A673 (cell line): Measurements from ENCODE around the gene SRSF2. TPM values are rescaled to one million over a fixed set of nuclear protein-coding genes. Genes with fewer than 3 reads are reported as not detected.

Source experiments
- BruUV-seq: library from RNA; stranded (reverse); fragments of 400-500 nt; replicated peaks from 2 replicates; lab custom pipeline; 2021; lab: Mats Ljungman, UMichigan
- CTCF ChIA-PET: fragments of 300-600 bp; sonication (Branson Sonifier 250); formaldehyde crosslinking; loops from one replicate; lab custom pipeline; 2022; ENCODE audit warnings: antibody characterized with exemption; lab: Charles Lee
- POLR2A ChIA-PET: fragments of 300-600 bp; sonication (Branson Sonifier 250); formaldehyde crosslinking; loops from one replicate; lab custom pipeline; 2022; ENCODE audit warnings: antibody characterized with exemption; ENCODE audit not compliant: low non-redundant PET; lab: Charles Lee
- DNase-seq: peaks from one replicate; pipeline ENCODE4 v3.0.0-alpha.2; 2015; ENCODE audit warnings: low spot score
- H3K27ac ChIP-seq: fragments of 200-600 bp; sonication (generic); 2 replicates; pipeline ENCODE4 v1.5.1; 2016; ENCODE audit warnings: mixed run types, low read depth, mild to moderate bottlenecking, mixed read lengths, antibody characterized with exemption, low read length; ENCODE audit not compliant: poor library complexity, severe bottlenecking
- H3K27me3 ChIP-seq: fragments of 200-600 bp; sonication (generic); replicated peaks from 2 replicates; pipeline ENCODE4 v1.6.1; 2017; ENCODE audit warnings: mixed run types, low read depth, mild to moderate bottlenecking, mixed read lengths, antibody characterized with exemption, low read length; ENCODE audit not compliant: insufficient read depth, poor library complexity
- H3K36me3 ChIP-seq: fragments of 200-600 bp; sonication (generic); 2 replicates; pipeline ENCODE4 v1.6.1; 2016; ENCODE audit warnings: mixed run types, mild to moderate bottlenecking, mixed read lengths, antibody characterized with exemption, low read length; ENCODE audit not compliant: insufficient read depth, poor library complexity, severe bottlenecking
- H3K4me1 ChIP-seq: fragments of 200-600 bp; sonication (generic); 2 replicates; pipeline ENCODE4 v1.6.1; 2017; ENCODE audit warnings: mixed run types, mild to moderate bottlenecking, mixed read lengths, antibody characterized with exemption, low read length; ENCODE audit not compliant: insufficient read depth, poor library complexity, severe bottlenecking
- H3K4me3 ChIP-seq: fragments of 200-600 bp; sonication (generic); 2 replicates; pipeline ENCODE4 v1.5.1; 2016; ENCODE audit warnings: low read depth, mixed run types, mild to moderate bottlenecking, mixed read lengths, low read length; ENCODE audit not compliant: poor library complexity, severe bottlenecking
- H3K9me3 ChIP-seq: fragments of 200-600 bp; sonication (generic); 2 replicates; pipeline ENCODE4 v1.6.1; 2016; ENCODE audit warnings: mixed run types, low read depth, mild to moderate bottlenecking, mixed read lengths, antibody characterized with exemption, low read length; ENCODE audit not compliant: poor library complexity, severe bottlenecking
- EZH2 ChIP-seq: fragments of 200-600 bp; sonication (generic); IDR thresholded peaks from 2 replicates; pipeline ENCODE4 v1.6.1; 2017; ENCODE audit warnings: borderline replicate concordance, low read depth, mild to moderate bottlenecking, mixed read lengths, antibody characterized with exemption, low read length; ENCODE audit not compliant: poor library complexity, severe bottlenecking
- intact Hi-C: fragments of 100-400 bp; cut with micrococcal nuclease; formaldehyde crosslinking; loops from one replicate; pipeline ENCODE4 v1.10.0; 2022; ENCODE audit not compliant: unreplicated experiment
- total RNA-seq: library from RNA; stranded (reverse); gene quantifications from 2 replicates; pipeline ENCODE4 v1.2.3, GENCODE V29; 2021
- TF ChIP-seq, protein P1 (sequence below): fragments of 300-800, 200-600 bp; sonication (generic); conservative IDR thresholded peaks from 2 replicates; pipeline ENCODE4 v1.5.1; 2017; ENCODE audit warnings: low read depth, mild to moderate bottlenecking, antibody characterized with exemption, low read length, moderate library complexity, mixed read lengths

The SRSF2 gene
- total RNA-seq, 1 experiment from 2014 or later = 406 TPM

GRCh38 chr17:76738468-76738850 is 1.3 kb upstream of the SRSF2 start:
- H3K4me3 ChIP-seq = peak overlapping the region; percentile 77
- no peaks in the 10 kb centered on the region for H3K9me3 ChIP-seq
- H3K27ac ChIP-seq = peak overlapping the region; percentile 100
- H3K4me1 ChIP-seq = peaks cover 15% of the 10 kb centered on the region
- no peaks in the 10 kb centered on the region for H3K27me3 ChIP-seq
- ChIA-PET POLR2A (no interaction called here), CTCF (no interaction called here)
- peaks cover 29% of the 10 kb centered on the region for H3K36me3 ChIP-seq
- intact Hi-C loops = loop anchor here (2.0 kb wide), 1 partner anchor 52 kb away; no protein-coding TSS in a partner anchor
- BruUV-seq = TSS peak; percentile 59
- no peak for TF ChIP-seq EZH2
- TF ChIP-seq, protein P1, sequence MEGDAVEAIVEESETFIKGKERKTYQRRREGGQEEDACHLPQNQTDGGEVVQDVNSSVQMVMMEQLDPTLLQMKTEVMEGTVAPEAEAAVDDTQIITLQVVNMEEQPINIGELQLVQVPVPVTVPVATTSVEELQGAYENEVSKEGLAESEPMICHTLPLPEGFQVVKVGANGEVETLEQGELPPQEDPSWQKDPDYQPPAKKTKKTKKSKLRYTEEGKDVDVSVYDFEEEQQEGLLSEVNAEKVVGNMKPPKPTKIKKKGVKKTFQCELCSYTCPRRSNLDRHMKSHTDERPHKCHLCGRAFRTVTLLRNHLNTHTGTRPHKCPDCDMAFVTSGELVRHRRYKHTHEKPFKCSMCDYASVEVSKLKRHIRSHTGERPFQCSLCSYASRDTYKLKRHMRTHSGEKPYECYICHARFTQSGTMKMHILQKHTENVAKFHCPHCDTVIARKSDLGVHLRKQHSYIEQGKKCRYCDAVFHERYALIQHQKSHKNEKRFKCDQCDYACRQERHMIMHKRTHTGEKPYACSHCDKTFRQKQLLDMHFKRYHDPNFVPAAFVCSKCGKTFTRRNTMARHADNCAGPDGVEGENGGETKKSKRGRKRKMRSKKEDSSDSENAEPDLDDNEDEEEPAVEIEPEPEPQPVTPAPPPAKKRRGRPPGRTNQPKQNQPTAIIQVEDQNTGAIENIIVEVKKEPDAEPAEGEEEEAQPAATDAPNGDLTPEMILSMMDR = no peak
- no peak for DNase-seq

- peaks cover 20% of the 10 kb centered on the region for H3K4me1 ChIP-seq
- H3K27ac ChIP-seq = peak within 1 kb of the TSS; percentile 100
- ChIA-PET POLR2A (interaction anchor here (0.7 kb wide), 1 partner anchor 1379 kb away, joined by 3 read pairs; no protein-coding TSS in a partner anchor), CTCF (no interaction called here)
- peak; percentile 94 for DNase-seq
- no peaks in the 10 kb centered on the region for H3K27me3 ChIP-seq
- H3K9me3 ChIP-seq = no peaks in the 10 kb centered on the region
- H3K4me3 ChIP-seq = peak within 1 kb of the TSS; percentile 77
- H3K36me3 ChIP-seq = peaks cover 35% of the 10 kb centered on the region
- TF ChIP-seq, protein P1 = no peak
- TF ChIP-seq EZH2 = no peak
- BruUV-seq = no TSS peak
- intact Hi-C loops = loop anchor here (2.0 kb wide), 1 partner anchor 53 kb away; no protein-coding TSS in a partner anchor
Observed at GRCh38 chr17:76737676-76738467, 741 bp upstream of the SRSF2 start, which contains the start of gene MFSD11. Gene MFSD11 (plus strand): TSS chr17:76738119. CDS start chr17:76738353, 234 bp downstream.

DNA sequence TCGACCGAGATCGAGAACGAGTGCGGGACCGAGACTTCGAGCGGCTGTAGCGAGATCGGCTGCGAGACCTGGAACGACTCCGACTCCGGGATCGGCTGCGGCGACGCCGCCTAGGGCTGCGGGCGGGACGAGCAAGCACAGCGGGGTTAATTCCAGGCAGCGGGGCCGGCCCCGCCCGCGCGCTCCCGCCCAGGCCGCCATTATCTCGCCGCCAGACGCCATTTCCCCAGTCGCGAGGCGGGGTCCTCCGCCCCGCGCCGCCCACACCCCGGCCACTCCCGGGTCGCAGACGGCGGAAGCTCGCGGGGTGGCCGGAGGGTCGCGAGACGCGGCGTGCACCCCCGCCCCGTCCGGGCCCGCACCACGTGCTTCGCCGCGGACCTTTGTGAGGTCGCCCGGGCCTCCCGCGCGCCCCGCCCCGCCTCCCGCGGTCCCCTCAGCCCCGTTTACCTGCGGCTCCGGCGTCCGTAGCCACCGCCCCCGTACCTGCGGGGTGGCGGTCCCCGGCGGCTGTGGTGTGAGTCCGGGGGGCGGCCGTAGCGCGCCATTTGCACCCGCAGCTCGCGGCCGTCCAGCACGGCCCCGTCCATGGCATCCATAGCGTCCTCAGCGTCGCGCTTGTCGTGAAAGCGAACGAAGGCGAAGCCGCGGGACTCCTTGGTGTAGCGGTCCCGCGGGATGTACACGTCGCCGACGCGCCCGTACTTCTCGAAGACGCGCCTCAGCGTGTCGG is 616 bp downstream of the SRSF2 start:
- ChIA-PET POLR2A (interaction anchor here (0.6 to 0.7 kb wide), 2 partner anchors 9 to 12 kb away, joined by 3 to 4 read pairs; no protein-coding TSS in a partner anchor), CTCF (no interaction called here)
- Histone ChIP-seq H3K36me3 (peaks cover 48% of the 10 kb centered on the region), H3K27ac (peak overlapping the region; percentile 98), H3K9me3 (no peaks in the 10 kb centered on the region), H3K27me3 (no peaks in the 10 kb centered on the region), H3K4me3 (peak overlapping the region; percentile 77), H3K4me1 (peaks cover 23% of the 10 kb centered on the region)
- BruUV-seq = no TSS peak
- intact Hi-C loops = no loop called here
- no peak for TF ChIP-seq EZH2
- TF ChIP-seq, protein P1 = no peak
- peak; percentile 68 for DNase-seq
